Stimulated activated CD8-positive, alpha-beta memory T cell treated with anti-CD3 and anti-CD28 coated beads, Interleukin-7, amount 100 ng/mL, for 48 hours (primary cell): Measurements from ENCODE around the gene ZDHHC5.
"Not testable (repeated sequence)": the region's sequence is repeated elsewhere in the genome, so short reads cannot be mapped to it uniquely, and the experiment has no call there.

ENCODE experiments used
- DNase-seq, 2 donors: peaks; one replicate each; pipeline ENCODE4 v3.0.0-alpha.2; 2020; ENCODE audit warnings: low read depth in 1 of 2; ENCODE audit errors: extremely low read depth in 1 of 2

ZDHHC5 gene

GRCh38 chr11:57663975-57664374, 3.9 kb upstream of the ZDHHC5 start:
- DNase-seq: no peak

- peak; percentile 75 to 93 for DNase-seq
These were observed 688 bp upstream of the ZDHHC5 start for GRCh38 chr11:57667117-57667735.

DNA sequence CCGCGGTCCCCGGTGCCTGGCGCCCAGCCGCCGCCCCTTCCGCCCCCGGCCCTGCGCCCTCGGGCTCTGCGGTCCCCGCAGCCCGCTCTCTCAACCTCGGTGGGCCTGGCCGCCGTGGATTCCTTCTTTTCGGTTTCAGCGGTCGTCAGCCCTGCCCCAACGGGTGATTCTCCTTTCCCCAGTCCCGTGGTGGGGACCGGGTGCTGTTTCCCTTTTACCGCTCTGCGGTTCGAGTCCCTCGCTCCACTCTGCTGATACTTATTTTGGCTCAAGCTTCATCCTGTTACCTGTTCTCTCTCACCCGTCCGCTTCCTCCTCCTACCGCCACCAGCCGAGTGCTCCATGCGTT, 494 bp downstream of the ZDHHC5 start:
- DNase-seq: peak in 1 of 2 donors; percentile 18

- no peak for DNase-seq
These were observed 6.3 kb downstream of the ZDHHC5 start for GRCh38 chr11:57674251-57674650.

- DNase-seq: no peak
These were observed 7.4 kb downstream of the ZDHHC5 start for GRCh38 chr11:57675176-57675941.

DNA sequence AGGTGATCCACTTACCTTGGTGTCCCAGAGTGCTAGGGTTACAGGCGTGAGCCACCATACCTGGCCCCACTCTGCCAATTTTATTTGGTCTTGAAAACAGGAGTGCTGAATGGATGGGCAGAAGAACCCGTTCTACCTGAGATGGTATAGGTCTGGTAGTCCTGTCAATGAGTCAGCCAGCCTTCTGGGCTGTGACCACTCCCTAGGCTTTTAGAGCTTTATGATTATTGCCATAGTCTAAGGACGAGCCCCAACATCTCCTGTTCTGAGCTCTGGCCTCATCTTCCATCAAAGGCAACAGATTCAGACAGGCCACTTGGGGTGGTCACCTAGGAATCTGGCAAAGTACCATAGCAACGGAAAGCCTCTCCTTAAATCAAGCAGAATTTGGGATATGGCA, 11.5 kb downstream of the ZDHHC5 start:
- no peak for DNase-seq

- DNase-seq: no peak
These were observed 12.6 kb downstream of the ZDHHC5 start for GRCh38 chr11:57680552-57680874.

GRCh38 chr11:57681168-57681567, 13.3 kb downstream of the ZDHHC5 start:
- DNase-seq: no peak

- not testable (repeated sequence) for DNase-seq
These were observed 22.6 kb downstream of the ZDHHC5 start for GRCh38 chr11:57690474-57690873.

GRCh38 chr11:57698843-57699365, 31.0 kb downstream of the ZDHHC5 start:
- no peak for DNase-seq

DNA sequence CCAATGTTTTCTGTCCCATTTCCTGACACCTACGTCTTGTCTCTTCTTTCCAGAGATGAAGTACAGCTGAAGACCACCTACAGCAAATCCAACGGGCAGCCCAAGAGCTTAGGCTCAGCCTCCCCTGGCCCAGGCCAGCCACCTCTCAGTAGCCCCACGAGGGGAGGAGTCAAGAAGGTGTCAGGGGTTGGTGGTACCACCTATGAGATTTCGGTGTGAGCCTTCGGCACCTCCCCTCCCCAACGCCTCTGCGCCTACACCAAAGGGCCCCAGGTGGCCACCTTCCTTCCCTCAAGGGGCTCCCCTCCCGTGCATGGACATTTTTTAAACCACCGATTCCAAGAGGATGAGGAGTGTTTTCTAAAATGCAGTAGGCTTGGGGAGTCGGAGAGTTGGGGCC, 31.9 kb downstream of the ZDHHC5 start:
- DNase-seq: no peak

- DNase-seq: no peak
These were observed 32.5 kb downstream of the ZDHHC5 start for GRCh38 chr11:57700425-57700824.

GRCh38 chr11:57703341-57703740, 35.4 kb downstream of the ZDHHC5 start:
- DNase-seq: no peak

GRCh38 chr11:57704932-57705331, 37.0 kb downstream of the ZDHHC5 start:
- DNase-seq: no peak

GRCh38 chr11:57705432-57705831, 37.5 kb downstream of the ZDHHC5 start:
- DNase-seq: not testable (repeated sequence)

- no peak for DNase-seq
These were observed 42.0 kb downstream of the ZDHHC5 start for GRCh38 chr11:57709802-57710367.

- DNase-seq: peak; percentile 59 to 67
These were observed 43.7 kb downstream of the ZDHHC5 start, which contains the start of gene MED19 for GRCh38 chr11:57711414-57712255. MED19 (minus strand) TSS chr11:57712215; CDS start chr11:57712179, 36 bp downstream.

- peak; percentile 74 to 86 for DNase-seq
These were observed 44.6 kb downstream of the ZDHHC5 start, which contains the start of gene TMX2 for GRCh38 chr11:57712256-57713150. TMX2 (plus strand) TSS chr11:57712593; CDS start chr11:57712619, 26 bp downstream.

DNA sequence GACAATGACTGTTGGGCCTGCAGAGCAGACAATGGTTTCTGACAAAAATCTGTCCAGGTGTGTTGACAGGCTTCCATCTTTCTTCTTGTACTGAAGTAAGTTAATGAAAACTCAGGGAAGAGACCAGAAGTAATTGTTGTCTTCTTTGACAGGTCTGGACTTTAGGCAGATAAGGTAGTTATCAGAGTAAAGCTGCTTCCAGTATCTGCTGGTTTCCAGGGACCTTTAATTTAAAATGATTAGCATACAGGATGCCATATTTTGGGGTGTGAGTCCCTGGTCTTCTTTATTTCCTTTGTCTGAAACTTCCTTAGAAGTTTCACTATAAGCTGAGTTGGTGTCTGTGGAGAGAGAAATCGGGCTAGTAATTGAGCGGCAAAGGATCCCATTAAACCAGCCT, 45.9 kb downstream of the ZDHHC5 start:
- DNase-seq: no peak

DNA sequence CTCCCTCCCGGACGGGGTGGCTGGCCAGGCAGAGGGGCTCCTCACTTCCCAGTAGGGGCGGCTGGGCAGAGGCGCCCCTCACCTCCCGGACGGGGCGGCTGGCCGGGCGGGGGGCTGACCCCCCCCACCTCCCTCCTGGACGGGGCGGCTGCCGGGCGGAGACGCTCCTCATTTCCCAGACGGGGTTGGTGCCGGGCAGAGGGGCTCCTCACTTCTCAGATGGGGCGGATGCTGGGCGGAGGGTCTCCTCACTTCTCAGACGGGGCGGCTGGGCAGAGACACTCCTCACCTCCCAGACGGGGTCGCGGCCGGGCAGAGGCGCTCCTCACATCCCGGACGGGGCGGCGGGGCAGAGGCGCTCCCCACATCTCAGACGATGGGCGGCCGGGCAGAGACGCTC, 48.8 kb downstream of the ZDHHC5 start:
- DNase-seq: not testable (repeated sequence)
